NCI-H187 treated with DMSO at 0.1 percent for 48 hours (cell line): Measurements from ENCODE around the gene CERS6.
"Not testable (repeated sequence)": the region's sequence is repeated elsewhere in the genome, so short reads cannot be mapped to it uniquely, and the experiment has no call there.

Experiments
- DNase-seq: peaks from one replicate; lab custom pipeline; 2025; lab: John Stamatoyannopoulos, UW

The CERS6 gene

DNA sequence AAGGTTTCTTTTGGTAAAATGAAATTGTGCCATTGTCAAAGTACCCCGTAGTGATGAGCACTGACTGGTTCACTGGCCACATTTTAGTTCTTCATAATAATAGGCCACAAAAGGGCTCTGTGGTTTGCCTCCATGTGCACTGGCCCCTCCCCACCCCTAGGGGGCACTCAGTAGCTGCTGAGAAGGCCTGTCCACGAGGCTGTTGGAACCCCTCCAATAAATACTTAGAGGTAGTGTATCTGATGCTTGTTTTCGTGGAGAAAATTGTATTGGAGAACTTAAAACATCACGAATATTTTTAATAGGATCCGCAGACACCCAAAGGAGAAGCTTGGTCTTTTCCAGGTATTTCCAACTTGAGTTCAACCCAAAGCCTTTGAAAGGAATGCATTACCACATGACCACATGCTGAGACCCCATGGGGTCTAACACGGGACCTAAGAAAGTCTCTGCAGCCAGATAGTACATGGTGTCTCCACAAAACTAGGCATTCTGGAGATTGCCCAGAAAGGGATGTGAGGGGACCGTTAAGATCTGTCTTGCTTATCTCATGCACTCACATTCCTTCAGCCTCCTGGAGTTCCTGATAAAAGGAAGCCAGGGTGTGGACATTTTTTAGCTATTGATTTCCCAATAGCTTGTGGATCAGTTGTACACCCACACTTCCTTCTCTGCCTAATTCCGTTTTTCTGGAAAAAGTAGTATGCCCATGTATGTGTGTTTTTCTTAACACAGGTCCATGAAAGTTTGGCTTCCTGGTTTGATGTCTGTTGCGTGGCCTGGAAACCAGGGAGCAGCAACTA, 317.8 kb downstream of the CERS6 start:
- no peak for DNase-seq

GRCh38 chr2:168775837-168776236, 319.8 kb downstream of the CERS6 start:
- DNase-seq, result no peak

DNA sequence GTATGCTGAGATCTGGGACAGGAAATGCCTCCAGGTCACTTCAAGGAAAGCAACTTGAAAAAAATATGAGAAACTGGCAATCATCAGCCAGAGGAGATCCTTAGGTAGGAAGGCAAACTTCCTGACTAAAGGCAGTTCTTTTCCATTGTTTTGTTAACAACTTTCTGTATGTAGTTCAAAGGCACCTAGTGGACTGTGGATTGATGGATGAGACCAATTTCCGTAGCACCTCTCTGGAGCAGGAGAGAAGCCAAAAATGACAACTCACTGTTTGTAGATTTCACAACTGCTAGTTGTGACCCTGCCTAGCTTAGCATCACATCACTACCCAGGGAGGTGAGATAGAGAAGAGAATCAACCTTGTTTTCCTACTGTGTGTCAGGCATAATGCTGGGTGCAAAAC, 324.6 kb downstream of the CERS6 start:
- no peak for DNase-seq

DNA sequence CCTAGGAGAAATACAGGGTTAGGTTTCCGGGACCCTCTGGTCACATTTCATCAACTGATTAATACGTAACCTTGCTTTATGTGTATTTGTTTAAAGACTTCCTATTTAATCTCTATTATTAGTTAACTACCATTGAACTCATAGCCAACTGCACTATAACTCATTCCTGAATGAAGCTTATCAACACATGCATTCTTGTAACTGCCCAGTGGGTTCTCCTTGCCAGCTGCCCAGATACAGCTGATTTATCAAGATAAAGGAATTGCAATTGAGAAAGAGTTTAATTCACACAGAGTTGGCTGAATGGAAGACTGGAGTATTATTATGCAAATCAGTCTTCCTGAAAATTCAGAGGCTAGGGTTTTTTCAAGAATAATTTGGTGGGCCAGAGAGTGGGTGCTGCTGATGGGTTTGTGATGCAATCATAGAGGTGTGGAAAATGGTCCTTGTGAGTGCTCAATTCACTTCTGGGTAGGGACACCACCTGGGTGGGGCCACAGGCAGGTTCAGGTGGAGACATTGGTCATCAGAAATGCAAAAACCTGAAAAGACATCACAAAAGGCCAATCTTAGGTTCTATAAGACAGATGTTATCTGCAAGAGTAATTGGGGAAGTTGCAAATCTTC, 325.2 kb downstream of the CERS6 start:
- no peak for DNase-seq

GRCh38 chr2:168782271-168782670, 326.2 kb downstream of the CERS6 start:
- DNase-seq, result no peak

DNA sequence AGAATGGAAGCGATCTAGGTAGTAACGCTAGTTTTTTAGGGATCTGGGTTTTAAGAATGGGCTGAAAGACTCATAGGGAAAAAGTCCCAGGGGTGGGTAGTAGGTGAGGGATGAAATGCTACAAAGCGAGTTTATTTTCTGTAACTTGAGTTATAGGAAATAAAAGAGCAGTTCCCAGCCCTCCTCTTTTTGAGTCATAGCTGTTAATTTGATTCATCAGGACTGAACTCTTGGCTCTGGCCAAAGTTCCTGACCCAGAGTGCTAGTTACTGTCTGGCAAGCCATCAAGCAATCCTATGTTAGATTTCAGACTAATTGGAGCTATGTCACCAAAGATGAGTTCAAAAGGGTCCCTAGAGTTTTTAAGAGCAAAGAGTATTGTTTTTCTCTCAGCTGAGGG, 328.9 kb downstream of the CERS6 start:
- DNase-seq, result no peak

- DNase-seq, result no peak
Measured at GRCh38 chr2:168787098-168787781, 331.2 kb downstream of the CERS6 start.

- no peak for DNase-seq
Measured at GRCh38 chr2:168787782-168788376, 331.8 kb downstream of the CERS6 start.

GRCh38 chr2:168789776-168790175, 333.7 kb downstream of the CERS6 start:
- no peak for DNase-seq

- no peak for DNase-seq
Measured at GRCh38 chr2:168790226-168790902, 334.3 kb downstream of the CERS6 start.

DNA sequence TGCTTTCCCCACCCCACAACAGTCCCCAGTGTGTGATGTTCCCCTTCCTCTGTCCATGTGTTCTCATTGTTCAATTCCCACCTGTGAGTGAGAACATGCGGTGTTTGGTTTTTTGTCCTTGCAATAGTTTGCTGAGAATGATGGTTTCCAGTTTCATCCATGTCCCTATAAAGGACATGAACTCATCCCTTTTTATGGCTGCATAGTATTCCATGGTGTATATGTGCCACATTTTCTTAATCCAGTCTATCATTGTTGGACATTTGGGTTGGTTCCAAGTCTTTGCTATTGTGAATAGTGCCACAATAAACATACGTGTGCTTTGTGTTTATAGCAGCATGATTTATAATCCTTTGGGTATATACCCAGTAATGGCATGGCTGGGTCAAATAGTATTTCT, 335.1 kb downstream of the CERS6 start:
- DNase-seq, result not testable (repeated sequence)

- no peak for DNase-seq
Measured at GRCh38 chr2:168793596-168793995, 337.5 kb downstream of the CERS6 start.

DNA sequence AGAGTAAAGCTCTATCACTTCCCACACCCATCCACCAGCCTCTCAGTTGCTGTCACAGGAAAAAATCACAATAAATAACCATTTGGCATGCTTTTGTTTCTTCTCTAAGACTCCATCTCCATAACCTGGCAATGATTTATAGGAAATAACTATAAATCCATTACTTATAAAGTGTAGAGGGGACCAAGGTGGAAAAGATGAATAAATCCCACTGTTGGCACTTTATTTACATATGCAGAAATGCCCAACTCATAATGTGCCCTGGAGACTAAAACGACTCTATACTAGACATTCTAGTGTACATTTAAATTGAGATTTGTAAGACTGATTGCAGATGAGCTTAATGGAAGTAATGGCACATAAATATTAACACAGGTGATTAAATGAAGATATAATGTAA, 338.9 kb downstream of the CERS6 start:
- no peak for DNase-seq

DNA sequence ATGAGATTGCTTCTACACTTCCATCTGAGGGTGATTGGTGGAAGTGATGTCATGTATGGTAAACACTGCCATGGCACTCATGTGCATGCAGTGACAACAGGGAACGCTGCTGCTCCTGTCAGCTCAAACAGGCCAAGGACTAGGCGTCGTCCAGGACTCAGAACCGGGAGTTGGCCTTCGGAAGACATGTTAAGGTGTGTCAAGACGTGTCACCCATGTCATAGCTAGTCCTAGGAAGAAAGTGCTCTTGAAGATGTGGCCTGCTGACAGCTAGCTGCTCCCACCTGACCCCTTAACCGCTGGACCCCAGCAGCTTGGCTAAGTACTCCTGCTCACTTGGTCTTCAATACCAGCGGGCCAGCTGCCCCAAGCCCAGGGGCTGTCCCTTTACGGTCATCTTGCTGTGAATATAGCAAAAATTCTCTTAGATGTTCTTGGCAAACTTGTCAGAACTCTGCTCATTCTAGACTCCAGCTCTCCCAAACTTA, 340.1 kb downstream of the CERS6 start:
- DNase-seq, result no peak

DNA sequence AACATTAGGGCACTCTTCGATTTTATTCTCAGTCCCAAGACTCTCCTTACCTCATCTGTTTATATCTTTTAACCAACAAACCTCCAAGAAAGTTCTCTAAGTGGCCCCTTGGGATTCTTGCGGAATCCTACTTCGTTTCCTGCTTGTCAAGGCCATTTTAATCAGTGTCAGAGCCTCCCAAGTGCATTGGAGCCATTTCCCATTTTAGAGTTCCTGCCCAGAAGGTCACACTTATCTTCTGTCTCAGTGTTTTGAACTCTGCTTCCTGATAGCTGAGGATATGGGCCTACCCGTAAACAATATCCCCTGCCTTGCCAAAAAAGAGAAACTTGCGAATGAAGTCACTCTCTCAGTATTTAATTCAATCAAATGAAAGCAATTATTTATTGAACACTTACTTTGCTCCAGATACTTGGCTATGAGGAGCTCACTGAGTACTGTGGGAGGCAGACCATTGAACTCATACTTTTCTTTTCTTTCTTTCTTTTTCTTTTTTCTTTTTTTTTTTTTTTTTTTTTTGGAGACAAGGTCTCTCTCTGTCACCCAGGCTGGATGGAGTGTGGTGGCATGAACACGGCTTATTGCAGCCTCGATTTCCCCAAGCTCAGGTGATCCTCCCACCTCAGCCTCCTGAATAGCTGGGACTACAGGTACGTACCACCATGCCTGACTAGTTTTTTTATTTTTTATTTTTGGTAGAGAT, 340.7 kb downstream of the CERS6 start:
- no peak for DNase-seq

GRCh38 chr2:168797286-168797655, 341.2 kb downstream of the CERS6 start:
- no peak for DNase-seq

DNA sequence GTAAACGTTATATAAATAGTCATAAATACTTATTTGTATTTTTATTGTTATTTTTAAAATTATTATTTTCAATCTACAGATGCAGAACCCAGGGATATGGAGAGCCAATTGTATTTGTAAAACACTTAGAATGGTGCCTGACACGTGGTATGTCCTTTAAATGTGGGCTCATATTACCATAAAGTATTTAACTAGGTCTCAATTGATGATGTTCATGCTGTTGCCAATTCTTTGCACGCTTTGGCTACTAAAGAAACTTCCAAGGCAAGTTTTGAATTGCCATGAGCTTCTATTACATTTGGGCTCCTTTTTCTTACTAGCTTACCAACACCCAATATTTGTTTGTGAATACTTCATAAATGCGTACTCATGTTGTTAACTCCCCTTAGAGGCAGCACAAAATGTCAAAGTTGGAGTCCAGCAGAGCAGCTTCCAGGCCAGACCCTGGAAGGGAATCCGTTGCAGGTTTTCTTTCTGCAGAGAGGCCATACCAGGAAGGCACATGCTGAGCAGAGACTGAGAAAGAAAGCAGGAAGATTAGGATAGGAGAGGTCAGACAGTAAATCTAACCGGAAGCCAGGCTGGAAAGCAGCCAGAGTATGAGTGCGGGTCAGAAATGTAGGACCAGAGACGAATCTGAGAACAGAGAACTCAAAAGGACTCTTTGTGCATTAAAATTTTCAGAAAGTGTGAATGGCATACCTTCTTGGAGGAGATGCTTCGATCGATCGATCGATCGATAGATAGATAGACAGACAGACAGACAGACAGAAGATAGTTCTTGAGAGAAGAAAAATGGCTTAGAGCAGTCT, 342.2 kb downstream of the CERS6 start:
- DNase-seq, result no peak

- DNase-seq, result no peak
Measured at GRCh38 chr2:168798888-168799410, 342.9 kb downstream of the CERS6 start.

DNA sequence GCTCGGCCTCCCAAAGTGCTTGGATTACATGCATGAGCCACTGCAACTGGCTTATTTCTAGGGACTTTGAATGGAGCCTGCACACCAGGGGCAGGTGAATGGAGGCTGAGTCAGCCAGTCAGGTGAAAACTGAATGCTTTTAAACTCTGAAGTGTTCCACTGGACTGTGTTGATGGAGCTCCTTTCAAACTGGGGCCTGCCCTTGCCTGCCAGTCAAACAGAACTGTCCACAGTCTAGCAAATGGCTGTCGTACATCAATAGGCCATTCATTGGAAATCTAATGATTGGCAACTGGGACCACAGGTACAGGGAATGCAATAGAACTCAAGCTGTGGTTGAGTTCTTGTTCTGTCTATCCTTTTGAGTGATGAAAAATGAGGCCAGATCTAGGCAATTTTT, 345.4 kb downstream of the CERS6 start:
- no peak for DNase-seq
